K562 (cell line): ENCODE results near the gene ARHGAP25. TPM values are rescaled to one million over a fixed set of nuclear protein-coding genes. Genes with fewer than 3 reads are reported as not detected.

Experiments used
- ATAC-seq: fragments of 200-7000 bp; cut with Tn5 transposase; 3 replicates; pipeline ENCODE4 v1.9.1; 2020; ENCODE audit warnings: moderate library complexity
- BruUV-seq: library from RNA; stranded (reverse); fragments of 400-500 nt; replicated peaks from 2 replicates; lab custom pipeline; 2021; lab: Mats Ljungman, UMichigan
- CTCF ChIA-PET: fragments of 300-600 bp; formaldehyde crosslinking; extraction: SDS; loops from one replicate; lab custom pipeline; 2021; ENCODE audit warnings: low intra/inter-chr PET ratio; lab: Yijun Ruan, JAX
- POLR2A ChIA-PET: fragments of 300-600, 350-650 bp; sonication (Branson Sonifier 250); formaldehyde crosslinking; extraction: SDS; loops from one replicate; lab custom pipeline; 2021; ENCODE audit warnings: antibody characterized with exemption, inconsistent platforms; lab: Yijun Ruan, JAX
- DNase-seq, 4 experiments: peaks; one replicate each; pipeline versions ENCODE4 v3.0.0 to v3.0.0-alpha.2; 2011 to 2018; ENCODE audit warnings: low spot score in 3 of 4, mixed read lengths in 3 of 4; ENCODE audit errors: extremely low read depth in 1 of 4
- FAIRE-seq: peaks from 2 replicates; lab custom pipeline; 2011; peaks lifted over from hg19 to GRCh38; lab: Jason Lieb, UNC
- H2AFZ ChIP-seq: 2 replicates; pipeline ENCODE4 v1.6.0; 2011; ENCODE audit warnings: low read depth, low read length, control low read depth, inconsistent platforms
- H3K27ac ChIP-seq: fragments of 200-600 bp; 3 replicates; pipeline ENCODE4 v1.8.0; 2011; ENCODE audit warnings: low read depth, mild to moderate bottlenecking, control low read depth, inconsistent platforms, low read length, moderate library complexity, mixed read lengths; ENCODE audit errors: extremely low read depth
- H3K27me3 ChIP-seq, 2 experiments: fragments of 300-600 bp in 1 of 2; 2 replicates in 1 of 2; 3 replicates in 1 of 2; pipeline versions ENCODE4 v1.6.0 to v1.8.0; 2011; ENCODE audit warnings: inconsistent platforms in 2 of 2, low read length in 2 of 2, mild to moderate bottlenecking in 1 of 2, mixed read lengths in 1 of 2, moderate library complexity in 1 of 2; ENCODE audit not compliant: control insufficient read depth in 2 of 2, insufficient read depth in 2 of 2
- H3K36me3 ChIP-seq: fragments of 300-600 bp; 3 replicates; pipeline ENCODE4 v1.8.0; 2011; ENCODE audit warnings: mild to moderate bottlenecking, low read length, inconsistent platforms; ENCODE audit not compliant: control insufficient read depth, insufficient read depth
- H3K4me1 ChIP-seq, 2 experiments: fragments of 200-600 bp in 1 of 2; replicated peaks in 1 of 2; 2 replicates in 1 of 2; 3 replicates in 1 of 2; pipeline versions ENCODE4 v1.5.1 to v1.8.0; 2011; ENCODE audit warnings: inconsistent platforms in 2 of 2, low read length in 2 of 2, mild to moderate bottlenecking in 1 of 2, mixed read lengths in 1 of 2, moderate library complexity in 1 of 2; ENCODE audit not compliant: control insufficient read depth in 2 of 2, insufficient read depth in 2 of 2
- H3K4me2 ChIP-seq: 2 replicates; pipeline ENCODE4 v1.6.1; 2011; ENCODE audit warnings: low read length, control low read depth, inconsistent platforms, mixed read lengths; ENCODE audit not compliant: insufficient read depth
- H3K4me3 ChIP-seq: fragments of 200-600 bp; sonication (generic), shearing (Covaris generic); 2 replicates; pipeline ENCODE4 v1.5.1; 2016; ENCODE audit warnings: control low read depth, inconsistent platforms
- H3K79me2 ChIP-seq: fragments of 200-600 bp; 3 replicates; pipeline ENCODE4 v1.8.0; 2011; ENCODE audit warnings: low read length, inconsistent platforms; ENCODE audit not compliant: control insufficient read depth, insufficient read depth
- H3K9ac ChIP-seq, 2 experiments: 2 replicates each; pipeline versions ENCODE4 v1.6.0 to v1.6.1; 2011; ENCODE audit warnings: low read depth in 2 of 2, low read length in 2 of 2, control low read depth in 1 of 2, inconsistent platforms in 1 of 2, mild to moderate bottlenecking in 1 of 2, mixed read lengths in 1 of 2; ENCODE audit not compliant: insufficient read depth in 1 of 2
- H3K9me1 ChIP-seq: one replicate; pipeline ENCODE4 v1.6.0; 2011; ENCODE audit warnings: inconsistent platforms, mild to moderate bottlenecking, low read length, moderate library complexity; ENCODE audit not compliant: control insufficient read depth, insufficient read depth
- H3K9me3 ChIP-seq: replicated peaks from 2 replicates; pipeline ENCODE4 v1.5.1; 2011; ENCODE audit warnings: low read depth, low read length, inconsistent platforms; ENCODE audit not compliant: control insufficient read depth, insufficient read depth
- H4K20me1 ChIP-seq: replicated peaks from 2 replicates; pipeline ENCODE4 v1.6.1; 2011; ENCODE audit warnings: low read length, inconsistent platforms, mixed read lengths; ENCODE audit not compliant: control insufficient read depth, insufficient read depth
- TCF7L2 ChIP-seq: fragments of 150-350 bp; IDR thresholded peaks from 2 replicates; pipeline ENCODE4 v1.6.1; 2016; ENCODE audit warnings: low read depth, mild to moderate bottlenecking, low read length, moderate library complexity
- ZBTB17 ChIP-seq: fragments of 450-650 bp; formaldehyde crosslinking; IDR thresholded peaks from 2 replicates; pipeline ENCODE4 v1.4.0; 2020; ENCODE audit warnings: mild to moderate bottlenecking
- WGBS: fragments of 100-300 bp; shearing (Covaris generic); methylation state at CpG from one replicate; pipeline ENCODE4 v1.1.6; 2016; ENCODE audit warnings: low coverage, mixed read lengths; ENCODE audit not compliant: insufficient coverage; ENCODE audit errors: missing lambda C conversion rate; 5-methylcytosine and 5-hydroxymethylcytosine counted together
- in situ Hi-C: fragments of 300-500 bp; cut with MboI; formaldehyde crosslinking; loops from 4 replicates; pipeline ENCODE4 v1.15.0; 2018; ENCODE audit warnings: inconsistent platforms, mixed read lengths
- intact Hi-C: fragments of 100-400 bp; cut with micrococcal nuclease; formaldehyde crosslinking; loops from 2 replicates; pipeline ENCODE4 v1.14.2; 2022
- polyA plus RNA-seq, 8 experiments: library from polyadenylated mRNA; depleted of rRNA in 4 of 8; stranded (reverse) in 5 of 8; unstranded in 3 of 8; fragments of >200 nt; fragmentation: Nextera tagmentation in 2 of 8; fragmentation: Illumina TruSeq in 1 of 8; extraction: Ambion mirVana in 2 of 8; extraction: Trizol in 1 of 8; gene quantifications; 2 replicates each; pipeline versions ENCODE4 v1.2.1 to v1.2.3, GENCODE V29; 2011 to 2014; ENCODE audit warnings: inconsistent platforms in 1 of 8, missing spikeins in 1 of 8
- total RNA-seq, 7 experiments: library from RNA; depleted of rRNA in 6 of 7; stranded (reverse); fragments of >200 nt in 6 of 7; fragmentation: Illumina TruSeq in 2 of 7; extraction: Trizol in 2 of 7; gene quantifications; 2 replicates each; pipeline versions ENCODE4 v1.2.1 to v1.2.3, GENCODE V29; 2011 to 2021; ENCODE audit warnings: low replicate concordance in 1 of 7
- TF ChIP-seq, protein P1 (sequence below): fragments of 450-650 bp; IDR thresholded peaks from 2 replicates; pipeline ENCODE4 v1.6.1; 2016; ENCODE audit warnings: borderline replicate concordance

The ARHGAP25 gene
- total and polyA plus RNA-seq, 9 of the 15 experiments (the other 6 are each of a cell fraction or from before 2014, with no cell fraction given) = 4.9 to 14.8 (median 10.7) TPM

DNA sequence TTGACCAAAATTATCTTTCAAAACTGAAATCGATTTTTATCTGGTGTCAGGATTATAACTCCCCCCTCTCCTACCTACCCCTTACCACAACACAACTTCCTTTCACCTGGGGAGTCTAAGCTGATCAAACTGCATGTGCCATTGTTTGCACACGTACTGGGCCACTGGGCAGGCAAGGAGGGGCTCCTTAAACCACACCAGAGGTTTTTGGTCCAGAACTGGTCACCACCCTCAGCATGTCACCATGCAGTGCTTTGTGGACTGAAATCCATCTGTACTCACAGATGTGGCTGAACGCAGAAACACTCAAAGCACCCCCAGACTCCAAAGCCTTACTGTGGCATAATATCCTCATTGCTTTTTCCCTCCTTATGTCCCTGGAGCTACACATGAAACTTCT lies 13.9 kb upstream of the ARHGAP25 start:
- H3K9ac ChIP-seq = no peak overlapping the region
- no peaks in the 10 kb centered on the region for H3K79me2 ChIP-seq
- no peaks in the 10 kb centered on the region for H3K9me3 ChIP-seq
- ATAC-seq (no peak), DNase-seq (no peak), FAIRE-seq (no peak)
- no peak overlapping the region for H3K4me3 ChIP-seq
- intact Hi-C loops = no loop called here
- H3K4me1 ChIP-seq = peaks cover 0 to 9% of the 10 kb centered on the region in 2 experiments; a peak in 4 of 5 replicates
- no peaks in the 10 kb centered on the region for H3K36me3 ChIP-seq
- WGBS = 40% methylated on average over 3 of the region's 3 CpGs
- ChIA-PET POLR2A (interaction anchor here (0.7 kb wide), 1 partner anchor 252 kb away, joined by 3 read pairs; no protein-coding TSS in a partner anchor), CTCF (no interaction called here)
- BruUV-seq = no TSS peak
- in situ Hi-C loops = no loop called here
- H3K4me2 ChIP-seq = no peak overlapping the region
- no peak overlapping the region for H3K27ac ChIP-seq
- H3K27me3 ChIP-seq = no peaks in the 10 kb centered on the region
- TF ChIP-seq ZBTB17 = no peak
- no peak for TF ChIP-seq TCF7L2
- TF ChIP-seq, protein P1, sequence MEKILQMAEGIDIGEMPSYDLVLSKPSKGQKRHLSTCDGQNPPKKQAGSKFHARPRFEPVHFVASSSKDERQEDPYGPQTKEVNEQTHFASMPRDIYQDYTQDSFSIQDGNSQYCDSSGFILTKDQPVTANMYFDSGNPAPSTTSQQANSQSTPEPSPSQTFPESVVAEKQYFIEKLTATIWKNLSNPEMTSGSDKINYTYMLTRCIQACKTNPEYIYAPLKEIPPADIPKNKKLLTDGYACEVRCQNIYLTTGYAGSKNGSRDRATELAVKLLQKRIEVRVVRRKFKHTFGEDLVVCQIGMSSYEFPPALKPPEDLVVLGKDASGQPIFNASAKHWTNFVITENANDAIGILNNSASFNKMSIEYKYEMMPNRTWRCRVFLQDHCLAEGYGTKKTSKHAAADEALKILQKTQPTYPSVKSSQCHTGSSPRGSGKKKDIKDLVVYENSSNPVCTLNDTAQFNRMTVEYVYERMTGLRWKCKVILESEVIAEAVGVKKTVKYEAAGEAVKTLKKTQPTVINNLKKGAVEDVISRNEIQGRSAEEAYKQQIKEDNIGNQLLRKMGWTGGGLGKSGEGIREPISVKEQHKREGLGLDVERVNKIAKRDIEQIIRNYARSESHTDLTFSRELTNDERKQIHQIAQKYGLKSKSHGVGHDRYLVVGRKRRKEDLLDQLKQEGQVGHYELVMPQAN = no peak
- H3K9me1 ChIP-seq = no peaks in the 10 kb centered on the region
- no peak overlapping the region for H2AFZ ChIP-seq
- no peaks in the 10 kb centered on the region for H4K20me1 ChIP-seq
